ENCODE measurements around the gene KBTBD4. TPM values are rescaled to one million over a fixed set of nuclear protein-coding genes. Genes with fewer than 3 reads are reported as not detected.

Gene KBTBD4
- total RNA-seq, 1 experiment from 2014 or later: 12.3 TPM

GRCh38 chr11:47592970-47593369 lies 14.2 kb upstream of the KBTBD4 start (continued):
- TF ChIP-seq GTF2I (CRISPR knock-in tag; conservative IDR thresholded peaks at IDR 0.05): no peak
- no peak for TF ChIP-seq ATF3 (CRISPR knock-in tag; conservative IDR thresholded peaks at IDR 0.05)
- TF ChIP-seq ZNF263 (CRISPR knock-in tag; IDR thresholded peaks at IDR 0.05; ENCODE audit: low read depth): no peak
- no peak for TF ChIP-seq HMGA2 (CRISPR knock-in tag; IDR thresholded peaks at IDR 0.05)

GRCh38 chr11:47592251-47592650 lies 13.5 kb upstream of the KBTBD4 start:
- no peak for TF ChIP-seq SMAD3 (CRISPR knock-in tag; IDR thresholded peaks at IDR 0.05; ENCODE audit: borderline replicate concordance)
- no peak for TF ChIP-seq CDX4 (CRISPR knock-in tag; IDR thresholded peaks at IDR 0.05; ENCODE audit: borderline replicate concordance)
- TF ChIP-seq SP1 (CRISPR knock-in tag; conservative IDR thresholded peaks at IDR 0.05): no peak
- no peak for TF ChIP-seq PREB (CRISPR knock-in tag; IDR thresholded peaks at IDR 0.05; ENCODE audit: borderline replicate concordance)
- no peak for TF ChIP-seq ATF2 (CRISPR knock-in tag; IDR thresholded peaks at IDR 0.05; ENCODE audit: borderline replicate concordance, low read depth)
- no peak for TF ChIP-seq CTCF (IDR thresholded peaks at IDR 0.05)
- TF ChIP-seq GABPB1 (CRISPR knock-in tag; IDR thresholded peaks at IDR 0.05): no peak
- TF ChIP-seq JUN (CRISPR knock-in tag; IDR thresholded peaks at IDR 0.05): no peak
- no peak for TF ChIP-seq FOXP1 (CRISPR knock-in tag; IDR thresholded peaks at IDR 0.05; ENCODE audit: borderline replicate concordance)
- TF ChIP-seq MYBL2 (CRISPR knock-in tag; IDR thresholded peaks at IDR 0.05): no peak
- Mint-ChIP-seq H3K27me3 (ENCODE audit: low read depth) (peaks cover 67% of the 10 kb centered on the region), H3K36me3 (no peaks in the 10 kb centered on the region), H3K27ac (no peak overlapping the region), H3K4me3 (peak overlapping the region; percentile 77), H3K4me1 (peaks cover 26% of the 10 kb centered on the region), H3K9me3 (no peaks in the 10 kb centered on the region)
- DNase-seq (ENCODE audit: low spot score): no peak
- CTCF ChIA-PET: interaction anchor here (1.0 to 1.4 kb wide), 2 partner anchors 13 to 39 kb away, joined by 3 read pairs; no protein-coding TSS in a partner anchor
- POLR2A ChIA-PET: no interaction called here
- ATAC-seq: no peak

GRCh38 chr11:47591764-47592163 lies 13.0 kb upstream of the KBTBD4 start:
- ATAC-seq (no peak), DNase-seq (ENCODE audit: low spot score) (no peak)
- H3K27me3 Mint-ChIP-seq (ENCODE audit: low read depth): peaks cover 67% of the 10 kb centered on the region
- no peak overlapping the region; the same call in 1 of the 2 replicates for H3K27ac Mint-ChIP-seq
- H3K4me1 Mint-ChIP-seq: peaks cover 26% of the 10 kb centered on the region
- H3K9me3 Mint-ChIP-seq: no peaks in the 10 kb centered on the region
- H3K36me3 Mint-ChIP-seq: no peaks in the 10 kb centered on the region
- ChIA-PET CTCF (interaction anchor here (0.6 to 1.4 kb wide), 2 partner anchors 14 to 1310 kb away, joined by 3 read pairs; no protein-coding TSS in a partner anchor), POLR2A (no interaction called here)
- TF ChIP-seq TEAD1 (CRISPR knock-in tag; IDR thresholded peaks at IDR 0.05) (no peak), GTF2I (CRISPR knock-in tag; conservative IDR thresholded peaks at IDR 0.05) (no peak), ESRRA (CRISPR knock-in tag; IDR thresholded peaks at IDR 0.05; ENCODE audit: borderline replicate concordance) (no peak), SMAD3 (CRISPR knock-in tag; IDR thresholded peaks at IDR 0.05; ENCODE audit: borderline replicate concordance) (no peak), ZNF396 (CRISPR knock-in tag; IDR thresholded peaks at IDR 0.05; ENCODE audit: borderline replicate concordance) (no peak), HMGA2 (CRISPR knock-in tag; IDR thresholded peaks at IDR 0.05) (no peak), ZNF281 (CRISPR knock-in tag; IDR thresholded peaks at IDR 0.05) (no peak), ZNF532 (CRISPR knock-in tag; IDR thresholded peaks at IDR 0.05; ENCODE audit: borderline replicate concordance) (no peak)
- H3K4me3 Mint-ChIP-seq: 0 out of 2 replicates have a peak overlapping the region, but pooled peaks have one; percentile 18

All from WTC11 (cell line).